Endothelial cell of umbilical vein (primary cell): ENCODE data around the gene XIRP1.

Experiments
- EZH2 ChIP-seq: IDR thresholded peaks from 2 replicates; pipeline ENCODE4 v1.6.1; 2012; ENCODE audit warnings: borderline replicate concordance, low read depth, mild to moderate bottlenecking, moderate library complexity, low read length, inconsistent platforms; ENCODE audit not compliant: severe bottlenecking
- FOS ChIP-seq: IDR thresholded peaks from 2 replicates; pipeline ENCODE4 v1.6.1; 2011; ENCODE audit warnings: mild to moderate bottlenecking, low read length, moderate library complexity, borderline replicate concordance; ENCODE audit not compliant: insufficient read depth
- GATA2 ChIP-seq: IDR thresholded peaks from 2 replicates; pipeline ENCODE4 v1.7.0; 2011; ENCODE audit warnings: low read depth, mild to moderate bottlenecking, moderate library complexity, mixed read lengths, low read length; ENCODE audit not compliant: insufficient read length, insufficient read depth
- JUN ChIP-seq: IDR thresholded peaks from 2 replicates; pipeline ENCODE4 v1.6.1; 2011; ENCODE audit warnings: borderline replicate concordance, low read depth; ENCODE audit not compliant: insufficient read length, insufficient read depth
- MYC ChIP-seq: IDR thresholded peaks from one replicate; pipeline ENCODE4 v1.6.1; 2011; ENCODE audit warnings: mild to moderate bottlenecking, low read depth, low read length
- POLR2A ChIP-seq: IDR thresholded peaks from 2 replicates; pipeline ENCODE4 v1.6.1; 2012; ENCODE audit warnings: low read depth, mild to moderate bottlenecking, control low read depth, low read length
- POLR2AphosphoS5 ChIP-seq: IDR thresholded peaks from 2 replicates; pipeline ENCODE4 v1.6.1; 2012; ENCODE audit warnings: low read depth, mild to moderate bottlenecking, control low read depth, low read length, moderate library complexity; ENCODE audit not compliant: insufficient read depth
- TF ChIP-seq, protein P1 (sequence below), 2 donors: IDR thresholded peaks; 1 replicate in 1 of 2; 2 replicates in 1 of 2; pipeline ENCODE4 v1.5.1; 2011; ENCODE audit warnings: low read length in 2 of 2, mild to moderate bottlenecking in 2 of 2, moderate library complexity in 2 of 2, control low read depth in 1 of 2, inconsistent platforms in 1 of 2, low read depth in 1 of 2; ENCODE audit not compliant: insufficient read depth in 1 of 2; ENCODE audit errors: extremely low read depth in 1 of 2
- TF ChIP-seq, protein P2 (sequence below): IDR thresholded peaks from 2 replicates; pipeline ENCODE4 v1.6.1; 2011; ENCODE audit not compliant: insufficient read depth, insufficient read length

- TF ChIP-seq, protein P1, sequence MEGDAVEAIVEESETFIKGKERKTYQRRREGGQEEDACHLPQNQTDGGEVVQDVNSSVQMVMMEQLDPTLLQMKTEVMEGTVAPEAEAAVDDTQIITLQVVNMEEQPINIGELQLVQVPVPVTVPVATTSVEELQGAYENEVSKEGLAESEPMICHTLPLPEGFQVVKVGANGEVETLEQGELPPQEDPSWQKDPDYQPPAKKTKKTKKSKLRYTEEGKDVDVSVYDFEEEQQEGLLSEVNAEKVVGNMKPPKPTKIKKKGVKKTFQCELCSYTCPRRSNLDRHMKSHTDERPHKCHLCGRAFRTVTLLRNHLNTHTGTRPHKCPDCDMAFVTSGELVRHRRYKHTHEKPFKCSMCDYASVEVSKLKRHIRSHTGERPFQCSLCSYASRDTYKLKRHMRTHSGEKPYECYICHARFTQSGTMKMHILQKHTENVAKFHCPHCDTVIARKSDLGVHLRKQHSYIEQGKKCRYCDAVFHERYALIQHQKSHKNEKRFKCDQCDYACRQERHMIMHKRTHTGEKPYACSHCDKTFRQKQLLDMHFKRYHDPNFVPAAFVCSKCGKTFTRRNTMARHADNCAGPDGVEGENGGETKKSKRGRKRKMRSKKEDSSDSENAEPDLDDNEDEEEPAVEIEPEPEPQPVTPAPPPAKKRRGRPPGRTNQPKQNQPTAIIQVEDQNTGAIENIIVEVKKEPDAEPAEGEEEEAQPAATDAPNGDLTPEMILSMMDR (IDR thresholded peaks at IDR 0.05; ENCODE audit: extremely low read depth in 1 of 2, insufficient read depth in 1 of 2, low read depth in 1 of 2, low read length in 2 of 2) = no peak
- TF ChIP-seq POLR2A = no peak
- TF ChIP-seq, protein P2, sequence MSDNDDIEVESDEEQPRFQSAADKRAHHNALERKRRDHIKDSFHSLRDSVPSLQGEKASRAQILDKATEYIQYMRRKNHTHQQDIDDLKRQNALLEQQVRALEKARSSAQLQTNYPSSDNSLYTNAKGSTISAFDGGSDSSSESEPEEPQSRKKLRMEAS = no peak
- TF ChIP-seq FOS = no peak
- no peak for TF ChIP-seq POLR2AphosphoS5
- TF ChIP-seq GATA2 = no peak
- no peak for TF ChIP-seq EZH2
- no peak for TF ChIP-seq JUN
- no peak for TF ChIP-seq MYC
These were observed 40.5 kb upstream of the XIRP1 start for GRCh38 chr3:39232859-39233258.
